Mucosa of rectum (tissue), 2 donors: ENCODE measurements around the gene PRKN.
"Not testable (repeated sequence)": the region's sequence is repeated elsewhere in the genome, so short reads cannot be mapped to it uniquely, and the experiment has no call there.

ENCODE experiments used
- H3K27ac ChIP-seq, 2 donors: one replicate each; pipeline ENCODE4 v1.7.0; 2013; ENCODE audit warnings: inconsistent platforms in 2 of 2, low read depth in 2 of 2, low read length in 2 of 2
- H3K27me3 ChIP-seq, 2 donors: one replicate each; pipeline ENCODE4 v1.7.0; 2013; ENCODE audit warnings: low read length in 2 of 2; ENCODE audit not compliant: control insufficient read depth in 2 of 2, insufficient read depth in 2 of 2
- H3K36me3 ChIP-seq, 2 donors: one replicate each; pipeline ENCODE4 v1.7.0; 2013; ENCODE audit warnings: low read length in 2 of 2; ENCODE audit not compliant: control insufficient read depth in 2 of 2, insufficient read depth in 2 of 2
- H3K4me1 ChIP-seq, 2 donors: one replicate each; pipeline ENCODE4 v1.7.0; 2013; ENCODE audit warnings: low read length in 2 of 2, mild to moderate bottlenecking in 1 of 2; ENCODE audit not compliant: control insufficient read depth in 2 of 2, insufficient read depth in 2 of 2
- H3K4me3 ChIP-seq, 2 donors: one replicate each; pipeline ENCODE4 v1.7.0; 2013; ENCODE audit warnings: low read length in 2 of 2
- H3K9ac ChIP-seq, 2 donors: one replicate each; pipeline ENCODE4 v1.7.0; 2013; ENCODE audit warnings: low read length in 2 of 2, low read depth in 1 of 2, mild to moderate bottlenecking in 1 of 2
- H3K9me3 ChIP-seq, 2 donors: one replicate each; pipeline ENCODE4 v1.7.0; 2013; ENCODE audit warnings: low read length in 2 of 2; ENCODE audit not compliant: control insufficient read depth in 2 of 2
- donor health status: healthy.
- donor health status: Normal muscosa, but diverticular disease.

The PRKN gene

DNA sequence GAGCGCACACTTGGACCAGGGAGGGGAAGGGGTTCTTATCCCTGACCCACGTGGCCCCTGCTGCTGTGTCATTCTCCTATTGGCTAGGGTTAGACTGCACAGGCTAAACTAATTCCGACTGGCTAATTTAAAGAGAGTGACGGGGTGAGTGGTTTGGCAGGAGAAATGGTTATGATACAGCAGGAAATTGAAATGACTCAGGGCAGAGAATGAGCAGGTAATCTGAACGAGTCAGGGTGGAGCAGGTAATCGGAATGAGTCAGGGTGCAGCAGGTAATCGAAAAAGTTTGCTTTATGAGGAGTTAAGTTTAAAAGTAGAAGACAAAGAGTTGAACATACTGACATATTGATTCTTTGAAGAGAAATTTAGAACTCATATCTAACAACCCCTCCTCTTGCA lies 1417.8 kb downstream of the PRKN start:
- not testable (repeated sequence) for H3K4me3 ChIP-seq, H3K27me3 ChIP-seq, H3K9ac ChIP-seq, H3K27ac ChIP-seq, H3K4me1 ChIP-seq, H3K9me3 ChIP-seq, H3K36me3 ChIP-seq

- Histone ChIP-seq H3K27ac (no peak overlapping the region), H3K4me3 (no peak overlapping the region), H3K27me3 (no peaks in the 10 kb centered on the region), H3K4me1 (no peaks in the 10 kb centered on the region), H3K9ac (no peak overlapping the region), H3K9me3 (no peaks in the 10 kb centered on the region), H3K36me3 (no peaks in the 10 kb centered on the region)
Measured at GRCh38 chr6:161308075-161308655, 1419.4 kb downstream of the PRKN start.

GRCh38 chr6:161305860-161306259 lies 1421.7 kb downstream of the PRKN start:
- H3K27me3 ChIP-seq, result no peaks in the 10 kb centered on the region
- H3K9me3 ChIP-seq, result no peaks in the 10 kb centered on the region
- H3K4me3 ChIP-seq, result no peak overlapping the region
- H3K4me1 ChIP-seq, result no peaks in the 10 kb centered on the region
- no peak overlapping the region for H3K27ac ChIP-seq
- H3K36me3 ChIP-seq, result no peaks in the 10 kb centered on the region
- no peak overlapping the region for H3K9ac ChIP-seq

DNA sequence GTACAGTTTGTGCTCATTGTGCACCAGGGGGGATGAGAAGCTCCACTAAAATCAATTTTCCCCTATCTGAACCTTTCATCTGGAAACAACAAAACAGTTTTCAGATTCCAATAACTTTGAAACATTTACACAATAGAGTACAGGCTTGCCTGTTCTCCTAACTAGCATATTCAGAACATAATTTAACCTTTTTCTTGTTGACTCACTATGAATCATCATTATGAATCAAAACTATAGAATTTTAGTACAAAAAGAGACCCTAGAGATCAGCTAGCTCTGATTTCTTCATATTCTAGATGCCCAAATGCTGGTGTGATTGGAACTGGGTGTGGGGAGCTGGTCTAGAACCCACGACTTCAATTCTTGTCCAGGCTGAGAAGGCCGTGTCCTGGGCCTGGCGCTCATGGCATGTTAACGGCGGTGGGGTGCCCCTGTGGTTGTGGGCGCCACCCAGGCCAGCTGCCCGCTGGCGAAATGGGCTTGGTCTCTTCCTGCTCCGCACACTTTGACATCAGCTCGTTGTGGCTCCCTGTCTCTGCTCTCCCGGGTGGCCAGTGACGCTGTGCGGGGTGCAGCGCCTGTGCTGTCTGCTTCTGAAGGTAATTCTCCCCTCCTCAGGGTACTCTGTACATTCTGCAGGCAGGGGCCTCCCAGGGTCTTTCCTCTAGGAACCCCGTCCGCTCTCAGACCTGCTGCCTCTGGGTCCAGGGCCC lies 1423.8 kb downstream of the PRKN start:
- Histone ChIP-seq H3K27me3 (no peaks in the 10 kb centered on the region), H3K36me3 (no peaks in the 10 kb centered on the region), H3K4me3 (no peak overlapping the region), H3K4me1 (no peaks in the 10 kb centered on the region), H3K9me3 (no peaks in the 10 kb centered on the region), H3K27ac (no peak overlapping the region), H3K9ac (no peak overlapping the region)

GRCh38 chr6:161302949-161303348 lies 1424.6 kb downstream of the PRKN start:
- Histone ChIP-seq H3K9ac (no peak overlapping the region), H3K36me3 (no peaks in the 10 kb centered on the region), H3K27me3 (no peaks in the 10 kb centered on the region), H3K4me1 (no peaks in the 10 kb centered on the region), H3K4me3 (no peak overlapping the region), H3K27ac (no peak overlapping the region), H3K9me3 (no peaks in the 10 kb centered on the region)

DNA sequence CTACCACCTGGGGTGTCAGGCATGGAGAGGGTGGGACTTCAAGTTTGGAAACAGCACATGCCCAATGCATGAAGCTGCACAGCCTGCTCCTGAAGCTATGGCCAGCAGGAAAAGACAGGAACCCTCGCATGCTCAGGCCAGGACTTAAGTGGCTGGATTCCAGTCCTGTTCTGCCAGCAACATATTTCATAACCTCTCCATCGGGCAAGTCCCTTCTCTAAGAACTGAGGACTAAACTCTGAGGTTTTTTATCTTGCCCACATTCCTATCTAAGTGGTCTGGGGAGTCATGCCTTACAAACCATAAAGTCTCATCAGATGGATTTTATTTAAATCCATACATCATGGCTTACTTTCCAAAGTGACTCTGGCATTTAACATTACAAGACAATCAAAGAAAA lies 1426.2 kb downstream of the PRKN start:
- H3K27ac ChIP-seq, result no peak overlapping the region
- no peak overlapping the region for H3K9ac ChIP-seq
- no peak overlapping the region for H3K4me3 ChIP-seq
- no peaks in the 10 kb centered on the region for H3K4me1 ChIP-seq
- H3K27me3 ChIP-seq, result no peaks in the 10 kb centered on the region
- no peaks in the 10 kb centered on the region for H3K36me3 ChIP-seq
- H3K9me3 ChIP-seq, result no peaks in the 10 kb centered on the region

- H3K4me3 ChIP-seq, result no peak overlapping the region
- H3K9me3 ChIP-seq, result no peaks in the 10 kb centered on the region
- no peaks in the 10 kb centered on the region for H3K4me1 ChIP-seq
- H3K27ac ChIP-seq, result no peak overlapping the region
- no peak overlapping the region for H3K9ac ChIP-seq
- no peaks in the 10 kb centered on the region for H3K36me3 ChIP-seq
- H3K27me3 ChIP-seq, result no peaks in the 10 kb centered on the region
Measured at GRCh38 chr6:161300823-161301222, 1426.7 kb downstream of the PRKN start.

GRCh38 chr6:161299726-161300125 lies 1427.8 kb downstream of the PRKN start:
- no peaks in the 10 kb centered on the region for H3K4me1 ChIP-seq
- H3K27ac ChIP-seq, result no peak overlapping the region
- H3K9me3 ChIP-seq, result no peaks in the 10 kb centered on the region
- H3K4me3 ChIP-seq, result no peak overlapping the region
- H3K36me3 ChIP-seq, result no peaks in the 10 kb centered on the region
- no peaks in the 10 kb centered on the region for H3K27me3 ChIP-seq
- no peak overlapping the region for H3K9ac ChIP-seq
